ENCODE measurements around the gene TAAR1.

Gene TAAR1

GRCh38 chr6:132693478-132693877 is 34.5 kb upstream of the TAAR1 start:
- Histone ChIP-seq H3F3A (ENCODE audit: insufficient read depth) (no peaks in the 10 kb centered on the region), H3K36me3 (ENCODE audit: low read length) (no peaks in the 10 kb centered on the region), H3K9me3 (ENCODE audit: insufficient read depth, low read length) (no peaks in the 10 kb centered on the region), H3K27me3 (ENCODE audit: low read length) (no peaks in the 10 kb centered on the region), H3K27ac (ENCODE audit: low read depth, low read length) (no peak overlapping the region), H4K20me1 (ENCODE audit: low read depth, low read length) (no peaks in the 10 kb centered on the region), H3K9me2 (replicated peaks; ENCODE audit: insufficient read depth, low read length) (no peaks in the 10 kb centered on the region), H3K4me3 (ENCODE audit: insufficient read depth, low read length, poor library complexity, severe bottlenecking) (no peak overlapping the region), H3K79me2 (ENCODE audit: insufficient read depth, low read length) (no peaks in the 10 kb centered on the region), H3K9ac (ENCODE audit: low read length) (no peak overlapping the region), H2AFZ (ENCODE audit: low read depth, low read length, severe bottlenecking) (no peak overlapping the region), H3K4me2 (ENCODE audit: low read depth, low read length, poor library complexity, severe bottlenecking) (no peak overlapping the region)
- TF ChIP-seq CTCF (IDR thresholded peaks at IDR 0.05; ENCODE audit: insufficient read depth, low read length, poor library complexity, severe bottlenecking), result no peak
- no peak for TF ChIP-seq EZH2phosphoT487 (conservative IDR thresholded peaks at IDR 0.05; ENCODE audit: low read length)

GRCh38 chr6:132690678-132691077 is 31.7 kb upstream of the TAAR1 start:
- Histone ChIP-seq H3K27me3 (ENCODE audit: low read length) (no peaks in the 10 kb centered on the region), H3K36me3 (ENCODE audit: low read length) (no peaks in the 10 kb centered on the region), H3K4me3 (ENCODE audit: insufficient read depth, low read length, poor library complexity, severe bottlenecking) (no peak overlapping the region), H3K4me2 (ENCODE audit: low read depth, low read length, poor library complexity, severe bottlenecking) (no peak overlapping the region), H4K20me1 (ENCODE audit: low read depth, low read length) (no peaks in the 10 kb centered on the region), H3K79me2 (ENCODE audit: insufficient read depth, low read length) (no peaks in the 10 kb centered on the region), H3F3A (ENCODE audit: insufficient read depth) (no peaks in the 10 kb centered on the region), H3K27ac (ENCODE audit: low read depth, low read length) (no peak overlapping the region), H3K9me2 (replicated peaks; ENCODE audit: insufficient read depth, low read length) (no peaks in the 10 kb centered on the region), H2AFZ (ENCODE audit: low read depth, low read length, severe bottlenecking) (no peak overlapping the region), H3K9me3 (ENCODE audit: insufficient read depth, low read length) (no peaks in the 10 kb centered on the region), H3K9ac (ENCODE audit: low read length) (no peak overlapping the region)
- no peak for TF ChIP-seq CTCF (IDR thresholded peaks at IDR 0.05; ENCODE audit: insufficient read depth, low read length, poor library complexity, severe bottlenecking)
- no peak for TF ChIP-seq EZH2phosphoT487 (conservative IDR thresholded peaks at IDR 0.05; ENCODE audit: low read length)

GRCh38 chr6:132687306-132687705 is 28.3 kb upstream of the TAAR1 start:
- Histone ChIP-seq H3K4me2 (ENCODE audit: low read depth, low read length, poor library complexity, severe bottlenecking) (no peak overlapping the region), H3K36me3 (ENCODE audit: low read length) (no peaks in the 10 kb centered on the region), H3F3A (ENCODE audit: insufficient read depth) (no peaks in the 10 kb centered on the region), H3K79me2 (ENCODE audit: insufficient read depth, low read length) (no peaks in the 10 kb centered on the region), H3K27me3 (ENCODE audit: low read length) (no peaks in the 10 kb centered on the region), H3K9ac (ENCODE audit: low read length) (no peak overlapping the region), H3K9me2 (replicated peaks; ENCODE audit: insufficient read depth, low read length) (no peaks in the 10 kb centered on the region), H4K20me1 (ENCODE audit: low read depth, low read length) (no peaks in the 10 kb centered on the region), H3K27ac (ENCODE audit: low read depth, low read length) (no peak overlapping the region), H3K9me3 (ENCODE audit: insufficient read depth, low read length) (no peaks in the 10 kb centered on the region), H2AFZ (ENCODE audit: low read depth, low read length, severe bottlenecking) (no peak overlapping the region), H3K4me3 (ENCODE audit: insufficient read depth, low read length, poor library complexity, severe bottlenecking) (no peak overlapping the region)
- TF ChIP-seq EZH2phosphoT487 (conservative IDR thresholded peaks at IDR 0.05; ENCODE audit: low read length) (no peak), CTCF (IDR thresholded peaks at IDR 0.05; ENCODE audit: insufficient read depth, low read length, poor library complexity, severe bottlenecking) (no peak)

Measured in SU-DHL-6 (cell line).